ENCODE results near the gene TANC1.
"Not testable (repeated sequence)": the region's sequence is repeated elsewhere in the genome, so short reads cannot be mapped to it uniquely, and the experiment has no call there.

The TANC1 gene

DNA sequence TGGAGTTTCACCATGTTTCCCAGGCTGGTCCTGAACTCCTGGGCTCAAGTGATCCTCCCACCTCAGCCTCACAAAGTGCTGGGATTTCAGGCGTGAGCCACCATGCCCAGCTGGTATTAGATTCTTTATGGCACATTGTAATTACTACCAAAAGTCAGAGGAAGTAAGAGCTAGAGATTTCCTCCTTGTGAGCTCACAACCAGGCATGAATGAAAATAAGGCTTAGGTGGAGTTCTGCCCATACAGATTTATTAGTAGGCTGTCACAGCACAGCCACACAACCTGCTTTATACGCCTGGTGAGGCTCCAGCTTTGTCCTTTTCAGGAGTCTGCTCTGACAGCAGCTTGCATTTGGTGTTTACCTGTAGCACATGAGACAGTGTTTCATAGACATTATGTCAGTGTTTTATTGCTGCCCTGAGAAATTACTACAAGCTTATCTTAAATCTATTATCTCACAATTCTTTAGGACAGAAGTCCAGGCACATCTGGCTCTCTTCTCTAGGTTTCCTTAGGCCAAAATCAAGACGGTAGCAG is 156.6 kb downstream of the TANC1 start:
- no peak for DNase-seq

DNA sequence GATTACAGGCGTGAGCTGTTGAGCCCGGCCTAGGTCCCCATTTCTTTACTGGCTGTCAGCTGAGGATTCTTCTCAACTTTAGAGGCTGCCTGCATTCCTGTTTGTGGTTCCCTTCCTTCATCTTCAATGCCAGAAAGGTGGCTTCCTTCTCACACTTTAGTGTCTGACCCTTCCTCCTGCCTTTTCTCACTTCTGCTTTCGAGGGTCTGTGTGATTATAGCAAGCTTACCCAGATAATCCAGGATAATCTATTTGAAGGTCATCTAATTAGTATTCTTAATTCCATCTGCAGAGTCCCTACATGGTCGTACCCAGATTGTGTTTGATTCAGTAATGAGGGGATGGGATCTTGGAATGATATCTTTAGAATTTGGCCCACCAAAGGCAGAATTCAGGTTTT is 157.4 kb downstream of the TANC1 start:
- DNase-seq: no peak

DNA sequence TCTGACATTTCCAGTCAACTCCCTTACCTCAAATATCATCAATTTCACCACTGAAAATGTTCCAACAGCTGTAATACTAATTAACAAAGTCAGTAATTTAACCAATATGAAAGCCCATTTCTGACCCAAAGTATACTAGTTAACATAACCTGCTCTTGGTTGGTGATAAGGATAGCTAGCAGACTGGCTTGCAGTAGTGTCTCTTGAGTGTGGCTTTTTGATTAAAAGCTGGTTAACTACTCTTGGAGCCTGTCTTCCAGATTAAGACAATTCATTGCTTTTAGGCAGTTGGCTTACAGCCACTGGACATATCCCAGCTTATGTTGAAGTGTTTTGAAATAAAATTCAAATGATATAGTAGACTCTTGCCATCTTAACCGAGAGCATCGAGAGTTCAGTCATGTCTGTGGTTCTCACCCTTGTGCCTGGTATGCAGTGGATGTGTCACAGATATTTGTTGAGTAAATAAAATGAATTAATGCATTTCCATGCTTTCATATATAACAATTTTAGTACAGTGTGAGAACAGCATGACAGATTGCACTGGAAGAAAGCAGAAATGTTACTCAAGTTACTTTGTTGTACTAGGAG is 158.1 kb downstream of the TANC1 start:
- DNase-seq: no peak

DNA sequence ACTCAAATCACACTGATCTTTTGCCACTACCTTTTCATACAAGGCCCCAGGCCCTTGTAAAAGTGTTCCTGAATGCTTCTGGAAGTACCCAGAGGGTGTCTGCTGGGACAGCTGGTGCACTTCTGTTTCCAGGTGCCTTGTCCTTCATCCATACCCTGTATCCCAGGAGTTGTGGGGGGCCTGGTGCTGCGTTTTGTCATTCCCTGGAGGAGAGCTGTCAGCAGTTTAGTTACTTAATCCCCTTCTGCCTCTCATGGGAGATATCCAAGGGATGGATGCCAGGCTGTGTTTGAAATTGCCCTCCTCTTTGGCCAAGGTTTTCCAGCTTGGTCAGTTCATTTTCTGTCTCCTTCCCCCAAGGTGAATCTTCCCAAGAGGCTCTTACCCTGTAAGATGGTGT is 159.8 kb downstream of the TANC1 start:
- DNase-seq: no peak

DNA sequence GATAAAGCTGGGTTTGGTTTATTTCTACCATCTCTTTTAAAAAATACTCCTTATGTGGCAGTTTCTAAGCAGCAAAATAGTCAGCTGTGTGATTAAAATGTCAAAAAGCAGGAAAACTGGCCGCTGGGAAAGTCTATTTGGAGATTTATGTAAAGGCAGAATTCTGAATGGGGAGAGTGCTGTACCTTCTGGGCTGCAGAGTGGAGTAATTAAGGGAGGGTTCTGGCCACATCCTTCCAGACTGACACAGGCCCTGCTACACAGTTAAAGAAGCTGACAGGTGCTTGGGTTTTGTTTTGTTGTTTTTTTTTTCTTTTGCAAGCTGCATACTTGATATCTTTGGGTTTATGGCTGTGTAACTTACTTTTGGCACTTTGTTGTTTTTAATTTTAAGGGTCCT is 160.8 kb downstream of the TANC1 start:
- DNase-seq: no peak

DNA sequence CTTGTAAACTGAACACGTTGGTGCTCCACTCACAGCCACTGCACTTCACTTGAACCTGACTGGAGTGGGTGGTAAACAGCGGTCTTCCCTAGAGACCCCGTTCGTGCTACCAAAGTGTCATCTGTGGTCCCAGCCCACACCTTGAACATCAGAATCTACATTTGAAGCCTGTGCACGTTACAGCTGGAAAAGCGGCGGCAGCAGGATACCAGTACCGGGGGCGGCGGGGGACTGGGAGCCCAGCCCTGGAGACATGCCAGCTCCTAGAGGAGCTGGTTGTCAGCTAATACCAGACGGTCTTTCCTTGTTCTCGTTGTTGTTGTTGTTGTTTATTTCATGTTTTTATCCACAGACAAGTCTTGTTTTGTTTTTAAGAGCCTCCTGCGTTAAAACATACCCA is 161.4 kb downstream of the TANC1 start:
- DNase-seq: no peak

DNA sequence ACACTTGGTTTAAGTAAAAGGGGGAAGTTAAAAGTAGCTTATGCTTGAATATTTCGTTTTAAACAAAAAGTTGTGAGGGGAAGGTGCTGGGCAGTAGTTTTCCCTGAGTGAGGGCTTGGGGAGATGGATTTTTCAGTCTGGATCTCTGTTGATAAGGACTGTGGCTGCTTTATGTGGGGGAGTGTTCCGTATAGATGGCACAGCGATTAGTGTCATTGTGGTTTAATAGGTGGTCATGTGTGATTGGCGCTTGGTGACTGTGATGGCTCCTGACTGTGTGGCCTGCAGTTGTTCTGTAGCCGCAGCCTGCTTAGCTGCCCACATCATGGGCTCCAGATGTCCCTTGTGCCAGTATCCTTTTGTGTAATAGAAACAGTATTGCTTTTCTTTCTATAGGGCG is 161.9 kb downstream of the TANC1 start:
- DNase-seq: peak; percentile 26

DNA sequence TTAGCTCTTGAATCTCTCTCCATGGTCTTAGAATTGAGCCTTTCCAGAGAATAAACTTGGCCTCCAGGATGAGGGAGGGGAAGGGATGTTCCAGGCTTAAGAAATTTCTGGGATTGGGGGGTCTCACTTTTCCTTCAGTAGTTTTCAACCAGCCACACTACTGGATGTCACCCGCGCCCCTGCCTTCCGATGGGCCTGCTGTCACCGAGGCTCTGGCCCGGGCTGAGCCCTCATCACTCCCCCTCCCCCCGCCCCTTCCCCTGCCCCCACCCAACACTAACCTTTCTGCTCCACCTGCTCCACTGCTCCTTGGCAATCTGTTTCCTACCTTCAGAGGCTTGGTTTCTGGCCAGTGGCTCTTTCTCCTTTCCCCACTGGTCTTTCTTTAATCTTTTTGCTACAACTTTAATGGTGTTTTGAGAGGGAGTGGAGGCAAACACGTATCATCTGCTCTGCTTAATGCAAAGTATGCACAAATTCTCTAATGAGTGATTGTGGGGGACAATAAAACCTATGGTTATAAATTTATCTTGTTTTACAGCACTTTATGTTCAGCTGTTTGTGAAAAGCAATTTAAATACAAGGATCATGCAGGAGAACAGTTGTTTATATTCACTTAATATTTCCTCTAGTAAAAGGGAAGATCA is 162.9 kb downstream of the TANC1 start:
- no peak for DNase-seq

DNA sequence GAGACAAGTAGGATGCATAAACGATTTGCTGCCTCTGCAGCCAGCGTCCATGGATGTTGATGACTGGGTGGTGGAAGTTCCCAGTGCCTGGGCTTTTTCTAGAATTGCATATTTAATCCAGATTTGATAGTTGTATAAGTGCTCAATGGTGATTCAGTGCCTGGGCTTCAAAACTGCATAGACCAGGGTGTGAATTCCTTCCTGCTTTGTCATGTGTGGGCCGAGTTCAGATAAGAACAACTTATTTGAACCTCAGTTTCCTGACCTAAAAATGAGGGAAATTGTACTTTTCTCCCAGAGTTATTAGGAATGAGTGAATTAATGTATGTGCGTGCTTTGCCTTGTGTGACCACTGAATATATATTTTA is 163.5 kb downstream of the TANC1 start:
- no peak for DNase-seq

DNA sequence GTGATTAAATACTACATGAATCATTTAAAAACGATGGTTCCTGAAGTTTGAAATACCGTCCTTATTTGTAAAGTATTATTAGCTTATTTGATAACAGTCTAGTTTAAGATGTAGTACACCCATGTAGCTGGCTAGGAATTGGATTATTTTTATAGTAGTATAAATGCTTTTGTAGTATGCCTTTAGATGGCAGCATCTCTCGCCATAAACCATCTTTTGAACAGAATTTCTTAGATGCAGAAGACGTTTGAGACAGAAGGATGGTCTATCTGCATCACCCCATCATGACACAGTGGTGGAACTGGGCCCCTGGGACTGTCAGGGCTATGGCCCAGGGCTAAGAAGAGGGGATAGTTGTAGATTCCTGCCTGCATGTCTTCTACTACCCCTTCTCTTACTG is 165.4 kb downstream of the TANC1 start:
- no peak for DNase-seq

DNA sequence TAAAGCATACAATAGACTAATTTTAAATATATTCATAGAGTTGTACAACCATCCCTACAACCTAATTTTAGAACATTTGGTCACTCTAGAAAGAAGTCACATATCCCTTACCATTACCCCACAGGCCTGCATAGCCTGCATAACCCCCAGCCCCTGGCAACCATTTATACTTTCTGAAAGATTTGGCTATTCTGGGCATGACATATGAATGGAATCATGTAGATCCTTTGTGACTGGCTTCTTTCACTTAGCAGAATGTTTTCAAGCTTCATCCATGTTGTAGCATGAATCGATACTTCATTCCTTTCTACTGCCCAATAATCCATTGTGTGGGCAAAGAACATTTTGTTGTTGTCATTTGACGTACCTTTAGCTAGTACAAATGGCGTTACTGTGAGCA is 166.5 kb downstream of the TANC1 start:
- DNase-seq: no peak

DNA sequence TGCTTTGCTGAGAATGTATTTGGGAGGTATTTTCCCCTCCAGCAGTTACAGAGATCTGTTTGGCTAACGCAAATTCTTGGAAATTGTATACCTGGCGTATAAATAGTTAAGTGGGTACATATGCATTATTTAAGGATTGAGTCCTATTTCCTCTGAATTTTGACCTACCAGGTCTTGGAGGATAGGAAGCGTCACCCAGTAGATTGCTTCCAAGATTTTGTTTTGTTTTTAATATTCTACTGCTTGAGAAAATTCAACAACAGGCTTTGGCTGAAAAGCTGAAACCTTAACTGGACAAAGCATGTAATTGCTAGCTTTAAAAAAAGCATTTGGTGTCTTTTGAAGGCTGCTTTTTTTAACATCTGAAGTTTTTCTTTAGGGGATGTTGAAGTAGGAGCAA is 168.0 kb downstream of the TANC1 start:
- no peak for DNase-seq

DNA sequence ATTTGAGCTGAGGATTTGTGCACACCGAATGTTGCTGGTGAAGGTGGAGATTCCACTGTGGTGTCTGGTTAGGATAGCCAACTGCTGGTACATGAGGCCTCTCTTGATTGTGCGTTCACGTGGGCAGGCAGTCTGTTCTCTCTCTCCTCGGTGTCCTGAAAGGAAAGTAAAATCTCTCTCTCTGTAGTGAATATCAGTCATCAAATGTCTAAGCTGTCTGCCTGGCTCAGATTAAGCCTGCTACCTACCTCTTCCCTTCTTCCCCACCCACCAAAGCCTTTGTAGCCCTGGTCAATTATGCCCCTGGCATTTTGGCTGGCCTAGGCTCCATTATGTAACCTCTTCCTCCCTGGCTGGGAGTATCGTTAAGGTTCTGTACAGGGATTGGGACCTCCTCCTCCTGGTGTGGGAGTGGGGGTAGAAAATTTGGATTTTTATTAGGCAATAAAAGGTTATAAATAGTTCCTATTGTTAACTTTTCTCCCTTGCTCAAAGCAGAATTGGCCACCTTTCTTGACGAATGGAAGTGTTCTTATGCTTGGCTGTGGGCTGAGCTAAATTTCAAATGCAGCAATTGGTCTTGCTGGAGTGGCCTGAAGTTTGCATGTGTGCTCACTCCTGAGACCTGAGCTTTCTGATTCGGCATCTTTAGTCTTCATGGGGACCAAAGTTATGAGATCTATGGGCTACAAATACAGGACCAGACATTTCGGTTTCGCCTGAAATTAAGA is 169.2 kb downstream of the TANC1 start:
- DNase-seq: no peak

DNA sequence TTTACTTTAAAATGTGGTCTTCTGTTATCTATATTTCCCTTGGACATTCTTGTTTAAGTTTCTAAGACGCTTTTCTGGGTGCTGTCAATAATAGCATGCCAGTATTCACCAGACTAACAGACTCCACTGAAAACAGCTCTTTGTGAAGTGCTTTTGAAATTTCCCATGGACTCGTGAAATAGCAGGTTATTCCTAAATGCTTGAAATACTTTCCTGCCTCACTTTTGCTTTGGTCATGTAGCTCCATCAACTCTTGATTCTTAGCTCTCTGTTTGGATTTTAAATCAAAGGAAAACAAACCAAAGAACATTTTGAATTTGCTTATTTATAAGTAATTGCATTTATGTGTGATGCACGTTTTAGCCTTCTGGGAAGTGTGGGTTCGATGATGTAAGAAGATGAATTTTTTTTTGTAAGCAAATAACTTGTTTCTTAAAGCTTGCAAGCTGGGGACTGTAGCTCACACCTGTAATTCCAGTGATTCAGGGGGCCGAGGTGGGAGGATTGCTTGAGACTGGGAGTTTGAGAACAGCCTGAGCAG is 170.3 kb downstream of the TANC1 start:
- DNase-seq: no peak

DNA sequence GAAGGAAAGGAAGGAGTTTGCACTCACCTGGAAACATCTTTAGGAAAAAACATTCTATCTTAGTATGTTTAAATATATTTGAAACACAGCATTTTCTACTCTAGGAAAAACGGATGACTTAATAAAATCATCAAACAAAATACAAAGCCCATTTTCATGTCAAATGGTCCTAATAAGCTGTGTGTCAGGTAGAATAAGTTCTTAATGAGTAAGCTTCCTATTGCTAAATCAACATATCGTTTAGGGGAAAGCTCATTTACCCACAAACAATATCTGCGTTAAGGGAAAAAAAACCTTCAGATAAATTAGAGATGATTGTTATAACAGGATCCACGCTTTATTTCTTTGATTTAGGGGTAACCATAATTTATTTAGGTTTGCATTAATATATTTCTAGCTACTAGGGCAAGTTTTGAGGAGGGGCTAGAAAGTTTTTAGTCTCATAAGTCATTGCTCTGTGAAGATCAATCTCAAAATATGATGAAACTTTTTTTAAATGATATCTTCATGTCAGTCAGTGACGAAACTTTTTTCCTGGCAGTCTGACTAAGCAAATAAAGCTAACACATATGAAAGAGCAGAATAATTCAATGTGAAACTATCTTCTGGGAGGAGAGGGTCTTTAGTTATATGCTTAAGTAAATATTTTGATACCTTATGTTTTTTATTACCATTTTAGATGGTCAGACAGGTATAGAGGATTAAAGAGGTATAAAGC is 170.9 kb downstream of the TANC1 start:
- peak; percentile 17 for DNase-seq

DNA sequence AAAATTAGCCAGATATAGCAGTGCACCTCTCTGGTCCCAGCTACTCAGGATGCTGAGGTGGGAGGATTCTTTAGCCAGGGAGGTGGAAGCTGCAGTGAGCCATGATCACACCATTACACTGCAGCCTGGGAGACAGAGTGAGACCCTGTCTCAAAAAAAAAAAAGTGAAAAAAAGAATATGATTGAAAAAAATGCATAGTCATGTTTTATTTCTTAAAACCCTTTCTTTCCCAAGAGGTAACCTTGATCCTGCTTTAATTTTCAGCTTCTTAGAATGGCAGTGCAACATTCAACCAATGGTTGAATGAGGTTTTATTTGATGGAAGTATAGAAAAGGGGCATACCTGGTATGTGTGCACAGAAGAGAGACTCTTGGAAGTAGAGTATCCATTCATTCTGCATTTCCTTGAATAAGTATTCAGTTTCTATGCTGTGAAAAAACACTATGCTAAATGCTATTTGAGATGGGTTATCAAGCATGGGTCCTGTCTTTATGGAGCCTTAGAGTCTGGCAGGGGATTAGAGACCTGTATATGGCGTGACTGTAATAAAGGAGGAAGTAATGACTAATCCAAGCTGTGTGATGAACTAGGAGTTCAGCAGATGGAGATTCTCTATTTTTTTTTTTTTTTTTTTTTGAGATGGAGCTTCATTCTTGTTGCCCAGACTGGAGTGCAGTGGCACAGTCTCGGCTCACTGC is 171.8 kb downstream of the TANC1 start:
- peak; percentile 28 for DNase-seq

DNA sequence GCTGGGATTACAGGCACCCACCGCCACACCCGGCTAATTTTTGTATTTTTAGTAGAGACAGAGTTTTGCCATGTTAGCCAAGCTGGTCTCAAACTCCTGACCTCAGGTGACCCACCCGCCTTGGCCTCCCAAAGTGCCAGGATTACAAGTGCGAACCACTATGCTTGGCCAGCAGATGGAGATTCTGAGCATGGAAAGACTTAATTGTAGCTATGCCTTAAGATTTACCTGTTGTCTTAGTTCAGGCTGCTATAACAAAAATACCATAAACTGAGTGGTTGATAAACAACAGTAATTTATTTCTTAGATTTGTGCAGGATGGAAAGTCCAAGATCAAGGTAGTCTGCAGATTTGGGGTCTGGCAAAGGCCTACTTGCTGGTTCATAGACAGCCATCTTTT is 172.4 kb downstream of the TANC1 start:
- not testable (repeated sequence) for DNase-seq

DNA sequence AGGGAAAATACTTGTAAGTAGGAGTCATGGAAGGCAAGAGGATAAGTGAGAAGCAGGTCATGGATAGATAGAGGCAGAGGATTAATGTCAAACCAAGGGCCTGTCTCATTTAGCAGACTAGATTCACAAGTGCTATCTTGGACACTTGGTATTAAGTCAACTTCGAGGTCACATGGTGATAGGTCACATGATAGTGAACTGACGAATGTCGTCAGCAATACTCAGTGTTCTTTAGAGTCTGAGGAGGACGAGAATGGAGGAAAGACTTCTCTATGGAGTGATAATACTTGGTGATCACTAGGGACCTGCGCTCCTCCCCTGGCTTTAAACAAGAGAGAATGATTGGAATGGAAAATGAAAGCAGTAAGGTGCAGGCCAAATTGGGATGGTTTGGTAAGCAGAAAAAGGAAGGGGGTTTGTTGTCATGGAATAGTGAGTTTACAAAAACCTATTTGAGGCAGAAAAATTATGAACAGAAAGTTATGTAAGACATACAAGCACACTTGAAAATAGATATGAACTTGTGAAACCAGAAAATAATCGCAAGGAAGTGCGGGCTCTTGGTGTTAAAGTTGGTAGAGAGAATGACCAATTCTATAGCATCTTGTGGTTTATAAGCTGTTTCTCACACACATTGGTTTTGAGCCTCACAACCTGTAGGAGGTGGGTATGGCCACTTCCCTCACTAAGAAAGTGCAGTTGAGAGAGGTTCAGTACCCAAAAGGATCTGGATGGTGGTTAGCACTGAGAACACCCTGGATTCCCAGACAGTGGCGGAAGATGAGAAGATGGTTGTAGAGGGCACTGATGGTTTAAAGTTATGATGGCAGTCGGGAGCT is 176.6 kb downstream of the TANC1 start:
- peak; percentile 19 for DNase-seq

DNA sequence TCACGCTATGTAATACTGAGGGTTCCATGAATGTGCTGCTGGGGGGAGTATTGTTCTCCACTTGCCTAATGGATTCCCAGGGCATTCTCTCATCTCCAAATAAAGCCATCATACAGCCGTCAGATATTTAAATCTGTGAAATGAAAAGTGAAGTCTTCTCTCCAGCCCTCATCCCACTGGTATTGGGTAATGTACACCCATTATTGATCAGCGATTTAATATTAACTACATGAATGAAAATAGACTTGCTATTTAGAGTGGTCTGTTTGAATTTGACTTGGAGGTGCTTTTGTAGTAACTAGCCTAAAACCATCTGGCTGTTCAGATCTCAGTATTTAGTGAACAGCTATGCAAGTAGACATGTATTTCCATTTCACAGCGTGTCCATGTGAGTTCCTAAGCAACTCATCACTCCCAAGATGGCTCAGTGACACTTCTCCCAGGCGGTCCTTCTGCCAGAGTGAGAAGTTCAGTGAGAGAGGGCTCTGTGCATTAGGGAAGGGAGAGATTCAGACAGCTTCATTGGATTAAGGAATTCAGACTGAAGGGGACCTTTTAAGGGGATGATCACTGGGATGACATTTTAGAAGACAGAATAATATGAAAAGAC is 177.4 kb downstream of the TANC1 start:
- no peak for DNase-seq

DNA sequence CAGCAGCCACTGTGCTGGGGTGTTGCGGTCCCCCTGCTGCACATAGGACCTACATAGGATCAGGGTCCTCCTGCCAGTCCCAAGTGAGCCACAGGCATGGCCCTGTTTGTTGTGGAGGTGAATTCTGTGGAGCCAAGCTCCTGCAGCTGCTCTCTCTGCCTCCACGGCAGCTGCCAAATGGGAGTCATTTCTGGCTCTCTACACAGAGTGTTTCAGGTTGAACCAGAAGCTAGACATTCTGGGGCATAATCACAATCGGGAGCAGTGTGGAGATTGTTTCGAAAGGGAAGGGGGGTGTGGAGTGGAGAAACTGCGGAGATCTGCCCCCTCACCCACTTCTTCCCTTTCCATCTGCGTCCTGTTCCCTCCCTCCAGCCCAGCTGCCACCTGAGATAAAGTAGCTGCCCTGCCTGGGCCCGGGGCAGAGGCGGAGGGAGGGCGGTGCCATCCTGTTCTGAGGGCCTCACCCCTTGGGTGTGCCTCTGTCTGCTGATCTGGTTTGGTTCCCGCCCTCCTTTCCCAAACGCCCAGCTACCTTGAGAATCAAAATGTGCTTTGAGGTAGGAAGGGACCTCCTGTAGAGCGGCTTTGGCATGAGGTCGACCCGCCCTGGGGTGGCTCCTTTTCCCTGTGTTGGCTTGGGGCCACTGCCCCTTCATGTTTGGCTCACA is 178.7 kb downstream of the TANC1 start:
- no peak for DNase-seq

DNA sequence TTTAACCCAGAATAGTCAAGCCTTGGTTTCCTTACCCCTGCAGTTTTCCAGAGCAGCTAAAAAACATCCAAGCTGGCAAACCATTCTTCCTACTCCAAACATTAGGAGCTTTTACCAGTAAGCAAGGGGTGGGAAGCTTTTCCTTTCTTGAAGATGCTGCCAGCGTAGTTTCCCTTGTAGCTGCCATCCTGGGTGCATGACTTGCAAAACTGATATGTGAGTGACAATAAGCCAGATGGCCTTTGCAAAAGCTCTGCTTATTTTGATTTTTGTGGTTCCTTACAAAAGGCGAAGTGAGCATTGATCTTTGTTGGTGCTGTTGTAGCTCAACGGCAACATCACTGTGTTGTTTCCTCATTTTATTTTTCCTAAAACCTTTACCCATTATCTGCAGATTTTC is 179.2 kb downstream of the TANC1 start:
- DNase-seq: no peak
